IMR-90 (cell line): Measurements from ENCODE around the gene TRIO. TPM values are rescaled to one million over a fixed set of nuclear protein-coding genes. Genes with fewer than 3 reads are reported as not detected.

Experiments used
- ATAC-seq: fragments of 200-7000 bp; cut with Tn5 transposase; 2 replicates; pipeline ENCODE4 v1.9.1; 2020; ENCODE audit warnings: low read depth, mild to moderate bottlenecking, moderate library complexity
- BruUV-seq: library from RNA; stranded (reverse); fragments of 400-500 nt; replicated peaks from 2 replicates; lab custom pipeline; 2021; lab: Mats Ljungman, UMichigan
- CTCF ChIA-PET: fragments of 300-600 bp; formaldehyde crosslinking; extraction: SDS; loops from one replicate; lab custom pipeline; 2021; ENCODE audit warnings: antibody characterized with exemption; lab: Yijun Ruan, JAX
- POLR2A ChIA-PET: fragments of 300-600 bp; sonication (Branson Sonifier 250); formaldehyde crosslinking; loops from one replicate; lab custom pipeline; 2022; ENCODE audit warnings: antibody characterized with exemption; ENCODE audit not compliant: unreplicated experiment; lab: Charles Lee
- DNase-seq: peaks from one replicate; pipeline ENCODE4 v3.0.0; 2013
- H2AFZ ChIP-seq: replicated peaks from 2 replicates; pipeline ENCODE3; 2013; ENCODE audit warnings: low read length, mild to moderate bottlenecking; ENCODE audit not compliant: poor library complexity
- H2AK5ac ChIP-seq: 2 replicates; pipeline ENCODE4 v1.6.1; 2013; ENCODE audit warnings: low read depth, low read length, inconsistent platforms
- H2AK9ac ChIP-seq: replicated peaks from 2 replicates; pipeline ENCODE3; 2013; ENCODE audit warnings: mild to moderate bottlenecking, low read depth, low read length, moderate library complexity; ENCODE audit not compliant: poor library complexity
- H2BK120ac ChIP-seq: 2 replicates; pipeline ENCODE4 v1.6.1; 2013; ENCODE audit warnings: low read depth, low read length, inconsistent platforms
- H2BK15ac ChIP-seq: 3 replicates; pipeline ENCODE4 v1.6.1; 2013; ENCODE audit warnings: low read depth, low read length, inconsistent platforms
- H2BK20ac ChIP-seq: 2 replicates; pipeline ENCODE4 v1.6.1; 2013; ENCODE audit warnings: low read depth, mild to moderate bottlenecking, inconsistent platforms, low read length, moderate library complexity
- H2BK5ac ChIP-seq: 2 replicates; pipeline ENCODE4 v1.6.1; 2013; ENCODE audit warnings: mild to moderate bottlenecking, low read depth, low read length, inconsistent platforms; ENCODE audit not compliant: poor library complexity, severe bottlenecking
- H3K14ac ChIP-seq: replicated peaks from 2 replicates; pipeline ENCODE4 v1.6.1; 2013; ENCODE audit warnings: low read depth, low read length, inconsistent platforms
- H3K18ac ChIP-seq: 2 replicates; pipeline ENCODE4 v1.6.1; 2013; ENCODE audit warnings: low read depth, low read length, control low read depth
- H3K23ac ChIP-seq: 2 replicates; pipeline ENCODE4 v1.6.1; 2013; ENCODE audit warnings: low read depth, low read length, inconsistent platforms
- H3K27ac ChIP-seq: 2 replicates; pipeline ENCODE4 v1.5.1; 2013; ENCODE audit warnings: mild to moderate bottlenecking, control low read depth, low read length; ENCODE audit not compliant: insufficient read depth
- H3K27me3 ChIP-seq: 2 replicates; pipeline ENCODE4 v1.6.1; 2013; ENCODE audit warnings: low read length; ENCODE audit not compliant: control insufficient read depth, insufficient read depth
- H3K36me3 ChIP-seq: 2 replicates; pipeline ENCODE4 v1.6.1; 2013; ENCODE audit warnings: low read length, mixed read lengths; ENCODE audit not compliant: control insufficient read depth, insufficient read depth
- H3K4ac ChIP-seq: 2 replicates; pipeline ENCODE4 v1.6.1; 2013; ENCODE audit warnings: low read depth, low read length, inconsistent platforms
- H3K4me1 ChIP-seq: 2 replicates; pipeline ENCODE4 v1.6.1; 2013; ENCODE audit warnings: low read length, mixed read lengths; ENCODE audit not compliant: control insufficient read depth, insufficient read depth
- H3K4me2 ChIP-seq: 2 replicates; pipeline ENCODE4 v1.6.1; 2013; ENCODE audit warnings: low read depth, mild to moderate bottlenecking, control low read depth, low read length, moderate library complexity
- H3K4me3 ChIP-seq: 2 replicates; pipeline ENCODE4 v1.5.1; 2013; ENCODE audit warnings: low read depth, mild to moderate bottlenecking, control low read depth, low read length, moderate library complexity; ENCODE audit not compliant: insufficient read depth
- H3K56ac ChIP-seq: 2 replicates; pipeline ENCODE4 v1.6.1; 2013; ENCODE audit warnings: low read length, inconsistent platforms; ENCODE audit not compliant: insufficient read depth; ENCODE audit errors: extremely low read depth
- H3K79me1 ChIP-seq, 2 experiments: 2 replicates each; pipeline ENCODE4 v1.6.1; 2013; ENCODE audit warnings: low read length in 2 of 2, inconsistent platforms in 1 of 2, low read depth in 1 of 2
- H3K9ac ChIP-seq: 2 replicates; pipeline ENCODE4 v1.6.1; 2013; ENCODE audit warnings: low read depth, low read length, control low read depth
- H3K9me1 ChIP-seq: 2 replicates; pipeline ENCODE4 v1.6.1; 2013; ENCODE audit warnings: low read length, inconsistent platforms; ENCODE audit not compliant: insufficient read depth
- H3K9me3 ChIP-seq: 2 replicates; pipeline ENCODE4 v1.6.1; 2013; ENCODE audit warnings: low read length; ENCODE audit not compliant: control insufficient read depth, insufficient read depth
- H4K20me1 ChIP-seq: 2 replicates; pipeline ENCODE4 v1.6.1; 2013; ENCODE audit warnings: low read length, inconsistent platforms; ENCODE audit not compliant: insufficient read depth
- H4K5ac ChIP-seq: 2 replicates; pipeline ENCODE4 v1.6.1; 2013; ENCODE audit warnings: mild to moderate bottlenecking, low read depth, low read length, control low read depth
- H4K8ac ChIP-seq, 2 experiments: 2 replicates each; pipeline ENCODE4 v1.6.1; 2013; ENCODE audit warnings: low read depth in 2 of 2, low read length in 2 of 2, control low read depth in 1 of 2, inconsistent platforms in 1 of 2
- H4K91ac ChIP-seq: 2 replicates; pipeline ENCODE4 v1.6.1; 2013; ENCODE audit warnings: low read depth, low read length, inconsistent platforms; ENCODE audit not compliant: insufficient read depth
- BHLHE40 ChIP-seq: fragments of 150-350 bp; IDR thresholded peaks from 2 replicates; pipeline ENCODE4 v1.6.1; 2016; ENCODE audit warnings: mild to moderate bottlenecking, low read depth, low read length
- CEBPB ChIP-seq: IDR thresholded peaks from 2 replicates; pipeline ENCODE4 v1.6.1; 2012; ENCODE audit warnings: low read depth, low read length, improper control_type of control experiment
- FOS ChIP-seq: fragments of 150-350 bp; IDR thresholded peaks from 2 replicates; pipeline ENCODE4 v1.6.1; 2016; ENCODE audit warnings: low read depth, low read length
- MAFK ChIP-seq: IDR thresholded peaks from 2 replicates; pipeline ENCODE4 v1.6.1; 2012; ENCODE audit warnings: low read depth, low read length, improper control_type of control experiment
- MAZ ChIP-seq: IDR thresholded peaks from 2 replicates; pipeline ENCODE4 v1.6.1; 2012; ENCODE audit warnings: low read depth, mild to moderate bottlenecking, low read length, improper control_type of control experiment, moderate library complexity, borderline replicate concordance
- MXI1 ChIP-seq: IDR thresholded peaks from 2 replicates; pipeline ENCODE4 v1.6.1; 2012; ENCODE audit warnings: low read depth, mild to moderate bottlenecking, low read length, moderate library complexity, borderline replicate concordance
- POLR2A ChIP-seq: IDR thresholded peaks from 2 replicates; pipeline ENCODE4 v1.6.1; 2012; ENCODE audit warnings: mild to moderate bottlenecking, low read depth, low read length
- RAD21 ChIP-seq: IDR thresholded peaks from 2 replicates; pipeline ENCODE4 v1.6.1; 2012; ENCODE audit warnings: low read length, improper control_type of control experiment
- RFX5 ChIP-seq: IDR thresholded peaks from 2 replicates; pipeline ENCODE4 v1.8.0; 2012; ENCODE audit warnings: low read depth, mild to moderate bottlenecking, low read length, moderate library complexity
- SMC3 ChIP-seq: fragments of 150-350 bp; IDR thresholded peaks from 2 replicates; pipeline ENCODE4 v1.6.1; 2016; ENCODE audit warnings: low read depth, mild to moderate bottlenecking, antibody characterized with exemption, low read length, moderate library complexity
- WGBS, 2 experiments: methylation state at CpG; one replicate each; pipeline versions ENCODE4 v1.1.5 to v1.1.7; 2013; ENCODE audit warnings: missing lambda C conversion rate in 2 of 2; ENCODE audit not compliant: insufficient read length in 1 of 2; ENCODE audit errors: extremely low coverage in 2 of 2; 5-methylcytosine and 5-hydroxymethylcytosine counted together
- dilution Hi-C: fragments of 300-500 bp; cut with HindIII; formaldehyde crosslinking; loops from one replicate; pipeline ENCODE4 v1.14.3; 2018; ENCODE audit warnings: low sequenced_read_pairs; ENCODE audit not compliant: unreplicated experiment
- in situ Hi-C: fragments of 300-500 bp; cut with MboI; formaldehyde crosslinking; loops from 3 replicates; pipeline ENCODE4 v1.14.3; 2019; ENCODE audit warnings: low sequenced_read_pairs, inconsistent platforms, mixed read lengths
- intact Hi-C: fragments of 100-400 bp; cut with micrococcal nuclease; formaldehyde crosslinking; loops from 2 replicates; pipeline ENCODE4 v1.10.0; 2022
- polyA plus RNA-seq, 3 experiments: library from polyadenylated mRNA; depleted of rRNA; stranded (reverse); fragments of >200 nt; gene quantifications; 2 replicates each; pipeline ENCODE4 v1.2.3, GENCODE V29; 2012; ENCODE audit warnings: low replicate concordance in 1 of 3
- total RNA-seq: library from RNA; depleted of rRNA; stranded (reverse); fragments of >200 nt; gene quantifications from 2 replicates; pipeline ENCODE4 v1.2.3, GENCODE V29; 2012
- TF ChIP-seq, protein P1 (sequence below): conservative IDR thresholded peaks from 2 replicates; pipeline ENCODE4 v1.5.1; 2012; ENCODE audit warnings: mild to moderate bottlenecking, low read depth, low read length, improper control_type of control experiment
- TF ChIP-seq, protein P2 (sequence below): fragments of 150-350 bp; IDR thresholded peaks from 2 replicates; pipeline ENCODE4 v1.6.1; 2017; ENCODE audit warnings: mild to moderate bottlenecking, antibody characterized with exemption, low read length, low read depth
- TF ChIP-seq, protein P3 (sequence below): fragments of 150-350 bp; IDR thresholded peaks from 2 replicates; pipeline ENCODE4 v1.6.1; 2016; ENCODE audit warnings: low read depth, mild to moderate bottlenecking, low read length, moderate library complexity, borderline replicate concordance

TRIO gene
- total and polyA plus RNA-seq, 2 of the 4 experiments (the other 2 are of a cell fraction), result 206 to 522 TPM

DNA sequence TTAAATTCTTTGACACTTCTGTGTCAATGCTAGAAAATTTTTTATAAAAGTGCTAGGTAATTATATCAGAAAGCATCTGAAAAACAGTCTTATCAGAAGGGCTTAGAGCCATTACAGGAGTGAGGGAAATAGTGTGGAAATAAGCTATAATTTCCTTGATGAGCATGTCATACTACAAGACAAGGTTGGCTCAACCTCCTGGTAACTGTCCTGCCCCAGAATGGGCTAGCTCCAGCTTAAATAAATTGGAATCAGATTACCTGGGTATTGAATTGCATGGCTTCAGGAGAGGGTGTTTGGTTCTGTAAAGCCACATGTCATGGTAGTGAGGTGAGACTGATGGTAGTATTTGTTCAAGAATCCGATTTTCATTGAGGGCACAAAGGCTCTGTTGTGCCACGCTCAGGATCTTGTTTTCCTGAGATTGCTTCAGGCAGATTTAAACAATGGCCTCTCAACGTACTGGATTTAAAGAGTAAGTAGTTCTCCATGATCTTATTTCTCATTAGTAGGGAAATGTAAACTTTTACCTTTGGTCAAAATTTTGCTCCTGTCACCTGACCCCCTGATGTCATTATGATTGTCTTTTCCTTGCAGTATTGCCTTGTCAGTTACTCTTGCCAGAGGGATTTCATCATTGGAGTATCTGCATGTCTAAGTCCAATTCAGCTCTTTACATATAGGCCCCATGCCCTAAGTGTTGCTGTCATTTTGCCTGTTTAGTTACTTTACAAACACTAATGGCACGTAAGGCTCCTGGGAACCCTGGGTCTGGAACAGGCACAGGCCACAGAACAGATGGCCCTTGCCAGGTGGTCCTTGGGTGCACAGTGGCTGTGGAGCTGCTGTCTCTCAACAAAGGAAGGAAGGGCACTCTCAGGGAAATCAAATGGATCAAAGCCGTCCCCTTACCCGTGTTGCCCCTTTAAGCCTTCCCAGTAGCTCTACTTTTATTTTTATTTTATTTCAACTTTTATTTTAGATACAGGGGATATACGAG is 21.3 kb downstream of the TRIO start:
- Histone ChIP-seq H3K4me1 (peaks cover 37% of the 10 kb centered on the region), H4K91ac (peak overlapping the region; percentile 74)
- intact Hi-C loops, result no loop called here
- TF ChIP-seq CEBPB (no peak), RFX5 (no peak), BHLHE40 (no peak), MAFK (no peak), MAZ (no peak), POLR2A (no peak), SMC3 (no peak), RAD21 (no peak), FOS (no peak), MXI1 (no peak)
- TF ChIP-seq, protein P1, sequence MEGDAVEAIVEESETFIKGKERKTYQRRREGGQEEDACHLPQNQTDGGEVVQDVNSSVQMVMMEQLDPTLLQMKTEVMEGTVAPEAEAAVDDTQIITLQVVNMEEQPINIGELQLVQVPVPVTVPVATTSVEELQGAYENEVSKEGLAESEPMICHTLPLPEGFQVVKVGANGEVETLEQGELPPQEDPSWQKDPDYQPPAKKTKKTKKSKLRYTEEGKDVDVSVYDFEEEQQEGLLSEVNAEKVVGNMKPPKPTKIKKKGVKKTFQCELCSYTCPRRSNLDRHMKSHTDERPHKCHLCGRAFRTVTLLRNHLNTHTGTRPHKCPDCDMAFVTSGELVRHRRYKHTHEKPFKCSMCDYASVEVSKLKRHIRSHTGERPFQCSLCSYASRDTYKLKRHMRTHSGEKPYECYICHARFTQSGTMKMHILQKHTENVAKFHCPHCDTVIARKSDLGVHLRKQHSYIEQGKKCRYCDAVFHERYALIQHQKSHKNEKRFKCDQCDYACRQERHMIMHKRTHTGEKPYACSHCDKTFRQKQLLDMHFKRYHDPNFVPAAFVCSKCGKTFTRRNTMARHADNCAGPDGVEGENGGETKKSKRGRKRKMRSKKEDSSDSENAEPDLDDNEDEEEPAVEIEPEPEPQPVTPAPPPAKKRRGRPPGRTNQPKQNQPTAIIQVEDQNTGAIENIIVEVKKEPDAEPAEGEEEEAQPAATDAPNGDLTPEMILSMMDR, result no peak
- TF ChIP-seq, protein P2, sequence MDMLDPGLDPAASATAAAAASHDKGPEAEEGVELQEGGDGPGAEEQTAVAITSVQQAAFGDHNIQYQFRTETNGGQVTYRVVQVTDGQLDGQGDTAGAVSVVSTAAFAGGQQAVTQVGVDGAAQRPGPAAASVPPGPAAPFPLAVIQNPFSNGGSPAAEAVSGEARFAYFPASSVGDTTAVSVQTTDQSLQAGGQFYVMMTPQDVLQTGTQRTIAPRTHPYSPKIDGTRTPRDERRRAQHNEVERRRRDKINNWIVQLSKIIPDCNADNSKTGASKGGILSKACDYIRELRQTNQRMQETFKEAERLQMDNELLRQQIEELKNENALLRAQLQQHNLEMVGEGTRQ, result no peak
- TF ChIP-seq, protein P3, sequence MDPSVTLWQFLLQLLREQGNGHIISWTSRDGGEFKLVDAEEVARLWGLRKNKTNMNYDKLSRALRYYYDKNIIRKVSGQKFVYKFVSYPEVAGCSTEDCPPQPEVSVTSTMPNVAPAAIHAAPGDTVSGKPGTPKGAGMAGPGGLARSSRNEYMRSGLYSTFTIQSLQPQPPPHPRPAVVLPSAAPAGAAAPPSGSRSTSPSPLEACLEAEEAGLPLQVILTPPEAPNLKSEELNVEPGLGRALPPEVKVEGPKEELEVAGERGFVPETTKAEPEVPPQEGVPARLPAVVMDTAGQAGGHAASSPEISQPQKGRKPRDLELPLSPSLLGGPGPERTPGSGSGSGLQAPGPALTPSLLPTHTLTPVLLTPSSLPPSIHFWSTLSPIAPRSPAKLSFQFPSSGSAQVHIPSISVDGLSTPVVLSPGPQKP, result no peak

More for the DNA sequence above, 21.3 kb downstream of the TRIO start:
- DNase-seq (no peak), ATAC-seq (no peak)
- peak overlapping the region; percentile 34 for H3K14ac ChIP-seq
- H3K27ac ChIP-seq, result peak overlapping the region; percentile 28
- H3K36me3 ChIP-seq, result peaks cover 29% of the 10 kb centered on the region
- peaks cover 95% of the 10 kb centered on the region for H4K20me1 ChIP-seq
- no peak overlapping the region for H2AFZ ChIP-seq
- POLR2A ChIA-PET, result no interaction called here
- no peak overlapping the region for H3K4me2 ChIP-seq
- CTCF ChIA-PET, result no interaction called here
- dilution Hi-C loops (no loop called here), in situ Hi-C loops (no loop called here)
- peaks cover 0 to 27% of the 10 kb centered on the region in 2 experiments; a peak in 2 of 4 replicates for H3K79me1 ChIP-seq
- no peak overlapping the region for H3K4me3 ChIP-seq
- no peak overlapping the region; the same call in 1 of the 2 replicates for H2BK20ac ChIP-seq
- H4K5ac ChIP-seq, result peak overlapping the region; percentile 62; the same call in 1 of the 2 replicates
- peak overlapping the region; percentile 71 for H3K4ac ChIP-seq
- H3K56ac ChIP-seq, result no peak overlapping the region
- no peak overlapping the region for H2AK9ac ChIP-seq
- H2BK15ac ChIP-seq, result peak overlapping the region; percentile 29; the same call in 2 of the 3 replicates
- no peaks in the 10 kb centered on the region for H3K27me3 ChIP-seq
- WGBS, 2 experiments, result 100% methylated on average over 1 of the region's 7 CpGs; no CpG with 5 or more reads in 1 of the 2 experiments
- no peak overlapping the region; the same call in 1 of the 2 replicates for H3K9ac ChIP-seq
- peak overlapping the region; percentile 32; the same call in 1 of the 2 replicates for H2BK120ac ChIP-seq
- H4K8ac ChIP-seq, result peak overlapping the region; percentile 7 to 58; a peak in 3 of 4 replicates
- H3K9me1 ChIP-seq, result peaks cover 35% of the 10 kb centered on the region
- H2BK5ac ChIP-seq, result peak overlapping the region; percentile 90
- peak overlapping the region; percentile 78 for H2AK5ac ChIP-seq
- H3K23ac ChIP-seq, result no peak overlapping the region; the same call in 1 of the 2 replicates
- H3K18ac ChIP-seq, result peak overlapping the region; percentile 19; the same call in 1 of the 2 replicates
- BruUV-seq, result no TSS peak
- peaks cover 2% of the 10 kb centered on the region; the same call in 1 of the 2 replicates for H3K9me3 ChIP-seq
